ENCODE results near the gene SPOUT1.
A peak's percentile ranks its signal among the peaks of the same experiment; 100 is the strongest.

The SPOUT1 gene

GRCh38 chr9:128771745-128772519, 57.7 kb downstream of the SPOUT1 start, which contains the start of gene ZER1:
Gene ZER1, minus strand, starts transcription at chr9:128771927. Its CDS starts 16,362 bp downstream, at chr9:128755565.
- peak; percentile 91 for DNase-seq (ENCODE audit: low read depth)

- DNase-seq (ENCODE audit: low read depth): no peak
Observed at GRCh38 chr9:128771094-128771721, 58.4 kb downstream of the SPOUT1 start.

GRCh38 chr9:128770286-128771030, 59.1 kb downstream of the SPOUT1 start:
- no peak for DNase-seq (ENCODE audit: low read depth)
